Purkinje cell (primary cell): Measurements from ENCODE around the gene KRTAP11-1. TPM values are rescaled to one million over a fixed set of nuclear protein-coding genes. Genes with fewer than 3 reads are reported as not detected.

ENCODE experiments used
- polyA plus RNA-seq: library from polyadenylated mRNA; unstranded; fragments of >200 nt; fragmentation: Nextera tagmentation; gene quantifications from 2 replicates; pipeline ENCODE4 v1.2.1, GENCODE V29; 2014

Gene KRTAP11-1
- not detected in 2 replicates for polyA plus RNA-seq

GRCh38 chr21:30881480-30881879 is at the start of gene KRTAP11-1:
Gene KRTAP11-1, minus strand, starts transcription at chr21:30881580. Its CDS starts 56 bp downstream, at chr21:30881524.

Other genes with a start within 250 kb of the KRTAP11-1 start
- gene KRTAP20-2, start 246.4 kb downstream of the KRTAP11-1 start, polyA plus RNA-seq, result not detected in 2 replicates
- not detected in 2 replicates for gene KRTAP20-3, start 238.7 kb downstream of the KRTAP11-1 start, polyA plus RNA-seq
- not detected in 2 replicates for gene KRTAP21-3, start 162.8 kb downstream of the KRTAP11-1 start, polyA plus RNA-seq
- gene KRTAP21-2, start 134.3 kb downstream of the KRTAP11-1 start, polyA plus RNA-seq, result not detected in 2 replicates
- gene KRTAP21-1, start 126.2 kb downstream of the KRTAP11-1 start, polyA plus RNA-seq, result not detected in 2 replicates
- not detected in 2 replicates for gene KRTAP8-1, start 68.3 kb downstream of the KRTAP11-1 start, polyA plus RNA-seq
- not detected in 2 replicates for gene KRTAP7-1, start 51.8 kb downstream of the KRTAP11-1 start, polyA plus RNA-seq
- gene KRTAP19-8, start 156.9 kb upstream of the KRTAP11-1 start, polyA plus RNA-seq, result not detected in 2 replicates